HG03103 (cell line): ENCODE data around the gene LHFPL6.

Source experiments
- ATAC-seq: cut with Tn5 transposase; IDR thresholded peaks from one replicate; pipeline ENCODE4 v1.9.1; 2021; ENCODE audit warnings: low read depth; ENCODE audit not compliant: unreplicated experiment

The LHFPL6 gene

DNA sequence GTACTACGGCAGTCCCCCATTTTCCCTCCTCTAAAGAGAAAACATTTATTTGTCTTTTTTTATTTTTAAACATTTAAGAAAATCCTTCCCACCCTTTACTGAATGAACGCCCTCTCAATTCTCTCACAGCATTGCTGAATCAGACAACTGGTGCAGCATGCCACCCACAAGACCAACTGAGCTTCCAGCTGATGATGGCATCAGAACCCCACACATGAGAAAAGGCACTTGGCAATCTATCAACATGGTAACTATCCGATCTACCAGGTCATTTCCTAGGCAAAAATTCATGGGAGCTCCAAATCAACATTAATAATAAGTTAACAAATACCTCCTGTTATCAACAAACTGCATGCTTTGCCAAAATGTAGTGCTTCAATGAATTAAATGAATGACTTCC lies 43.1 kb downstream of the LHFPL6 start:
- no peak for ATAC-seq

DNA sequence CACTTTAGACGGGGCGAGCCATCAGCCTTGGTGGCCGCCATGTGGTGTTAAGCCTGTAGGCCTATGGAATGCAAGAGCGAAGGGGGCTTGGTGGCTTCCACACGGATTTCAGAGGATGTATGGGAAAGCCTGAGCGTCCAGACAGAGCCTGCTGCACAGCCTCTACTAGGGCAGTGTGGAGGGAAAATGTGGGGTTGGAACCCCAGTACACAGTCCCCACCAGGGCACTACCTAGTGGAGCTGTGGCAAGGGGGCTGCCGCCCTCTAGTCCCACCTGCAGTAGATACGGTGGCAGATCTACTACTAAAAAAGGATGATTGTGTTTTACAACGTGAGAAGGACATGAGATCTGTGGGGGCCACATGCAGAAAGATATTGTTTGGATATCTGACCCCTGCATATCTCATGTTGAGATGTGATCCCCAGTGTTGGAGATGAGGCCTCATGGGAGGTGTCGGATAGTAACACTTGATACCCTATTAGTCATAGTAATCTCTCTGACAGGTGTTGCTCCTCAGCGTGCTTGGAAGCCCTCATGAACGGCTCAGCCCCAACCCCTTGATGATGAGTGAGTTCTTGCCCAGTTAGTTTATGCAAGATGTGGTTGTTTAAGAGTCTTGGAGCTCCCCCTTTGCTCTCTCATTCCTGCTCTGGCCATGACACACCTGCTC lies 45.6 kb downstream of the LHFPL6 start:
- ATAC-seq, result no peak

DNA sequence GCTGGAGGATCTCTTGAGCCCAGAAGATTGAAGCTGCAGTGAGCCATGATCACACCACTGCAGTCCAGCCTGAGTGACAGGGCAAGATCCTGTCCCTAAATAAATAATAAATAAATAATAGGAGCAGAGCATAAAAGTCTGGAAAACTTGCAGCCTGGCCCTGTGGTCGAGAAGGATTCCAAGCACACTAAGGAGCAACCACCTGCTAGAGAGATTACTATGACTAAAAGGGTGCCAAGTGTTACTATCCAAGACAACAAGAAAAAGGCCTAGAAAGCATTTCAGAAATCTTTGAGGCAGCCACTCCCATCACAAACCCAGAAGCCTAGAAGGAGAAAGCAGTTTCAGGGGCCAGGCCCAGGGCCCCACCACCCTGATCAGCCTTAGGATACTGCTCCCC lies 46.1 kb downstream of the LHFPL6 start:
- no peak for ATAC-seq

DNA sequence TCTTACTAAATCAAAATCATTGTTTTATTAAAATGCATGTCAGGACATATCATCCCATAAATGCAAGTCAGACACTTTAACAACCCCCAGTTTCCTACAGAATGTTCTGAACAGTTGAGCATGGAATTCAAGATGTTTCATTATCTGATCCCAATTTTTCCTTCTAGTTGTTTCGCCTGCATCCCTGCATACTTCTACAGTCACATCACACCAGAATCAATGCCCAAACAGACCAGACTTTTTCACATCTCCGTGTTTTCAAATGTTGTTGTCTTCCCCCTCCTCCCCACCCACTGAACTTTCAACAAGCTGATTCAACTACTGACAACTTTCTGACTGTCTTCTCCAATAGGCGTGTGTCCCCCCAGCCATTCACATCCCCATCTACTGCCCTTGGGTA lies 48.6 kb downstream of the LHFPL6 start:
- no peak for ATAC-seq

DNA sequence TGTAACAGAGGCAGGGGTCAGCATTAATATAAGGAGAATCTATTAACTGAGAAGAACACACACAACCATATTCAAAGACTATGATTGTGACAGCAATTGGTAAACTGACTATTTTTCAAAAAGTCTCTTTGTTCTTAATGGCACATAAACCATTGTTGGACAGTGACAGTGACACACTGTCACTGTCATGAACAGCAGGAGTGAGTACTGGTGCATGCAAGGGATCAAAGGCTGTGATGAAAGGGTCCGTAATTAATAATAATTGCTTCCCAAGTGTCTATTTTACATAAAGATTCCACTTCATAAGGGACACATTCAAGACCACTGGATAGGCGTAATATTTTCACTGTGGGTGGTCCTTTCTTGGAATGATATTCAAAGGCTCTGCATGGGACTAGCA lies 50.7 kb downstream of the LHFPL6 start:
- ATAC-seq, result no peak

DNA sequence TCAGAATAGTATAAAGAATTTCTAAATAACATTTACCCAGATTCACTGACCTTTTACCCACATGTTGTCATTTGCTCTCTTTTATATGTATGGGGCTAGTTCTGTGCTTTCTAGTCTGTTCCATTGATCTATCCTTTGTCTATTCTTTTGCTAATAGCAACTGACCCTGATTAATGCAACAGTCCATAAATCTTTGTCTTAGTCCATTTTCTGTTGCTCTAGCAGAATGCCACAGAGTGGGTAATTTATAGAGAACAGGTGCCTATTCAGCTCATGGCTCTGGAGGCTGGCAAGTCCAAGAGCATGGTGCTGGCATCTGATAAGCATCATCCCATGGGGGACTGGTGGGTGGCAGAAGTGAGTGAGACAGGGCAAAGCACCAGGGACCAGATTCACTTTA lies 52.1 kb downstream of the LHFPL6 start:
- ATAC-seq, result no peak

DNA sequence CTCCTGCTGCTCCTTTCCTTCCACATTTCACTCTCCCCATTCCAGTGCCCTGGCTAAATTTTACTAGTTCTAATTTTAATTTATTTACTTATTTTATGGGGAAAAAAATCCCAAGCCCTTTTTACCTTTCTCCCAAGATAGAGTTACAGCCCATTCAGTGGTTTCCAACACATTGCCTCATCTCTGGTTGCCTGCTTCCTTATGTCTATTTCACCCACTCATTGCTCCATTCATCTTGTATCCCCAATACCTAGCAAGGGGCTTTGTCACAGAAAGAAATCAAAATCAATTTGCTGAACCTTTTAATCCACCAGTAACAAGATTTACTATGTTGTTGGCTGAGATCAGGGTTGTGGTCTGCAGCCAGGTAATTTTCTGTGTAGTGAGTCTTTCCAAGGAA lies 55.9 kb downstream of the LHFPL6 start:
- ATAC-seq, result no peak

DNA sequence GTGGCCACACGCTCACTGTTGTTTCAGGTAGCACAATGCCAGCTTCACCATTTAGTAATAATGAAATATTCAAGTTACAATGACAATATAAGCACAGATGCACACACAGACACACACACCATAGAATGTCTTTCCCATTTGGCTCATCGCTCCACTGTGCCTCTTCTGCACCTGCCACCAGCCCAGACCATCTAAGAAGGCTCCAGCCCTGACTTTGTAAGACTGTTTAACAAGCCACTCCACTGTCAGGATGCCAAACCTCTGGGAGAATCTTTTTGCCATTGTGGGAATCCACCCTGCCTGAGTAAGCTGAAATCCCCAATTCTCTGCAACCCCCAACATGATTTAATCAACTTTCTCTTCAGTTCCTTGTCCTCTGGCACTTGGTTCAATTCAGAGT lies 60.6 kb downstream of the LHFPL6 start:
- no peak for ATAC-seq

DNA sequence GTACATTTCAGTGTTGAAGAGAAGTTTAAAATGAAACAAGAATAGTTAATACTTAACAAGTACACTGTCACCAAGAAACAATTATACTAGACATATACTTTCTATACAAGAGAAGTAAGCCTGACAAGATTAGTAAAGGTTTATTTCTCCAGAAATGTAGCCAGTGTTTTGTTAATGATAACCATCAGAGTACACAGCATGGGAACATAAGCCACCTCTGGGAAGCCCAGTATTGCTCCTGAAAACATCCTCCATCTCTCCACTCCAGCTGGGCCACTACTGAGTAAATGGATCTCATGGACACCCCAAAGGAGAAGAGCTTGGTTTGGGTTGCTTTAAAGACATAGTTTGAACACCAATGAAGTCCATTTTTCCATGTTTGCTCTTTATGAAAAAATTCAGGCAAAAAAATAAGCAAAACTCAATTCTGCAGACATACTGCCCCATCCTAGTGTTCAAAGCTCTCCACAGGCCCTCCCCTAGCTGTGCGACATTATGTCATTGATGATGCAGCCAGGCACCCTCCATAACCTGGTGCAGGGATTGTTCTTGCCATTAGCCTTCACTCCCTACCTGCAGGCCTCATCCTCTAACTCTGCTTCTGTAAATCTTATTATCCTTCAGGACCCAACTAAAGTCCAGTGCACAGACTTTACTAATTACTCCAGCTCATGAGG lies 61.9 kb downstream of the LHFPL6 start:
- no peak for ATAC-seq

DNA sequence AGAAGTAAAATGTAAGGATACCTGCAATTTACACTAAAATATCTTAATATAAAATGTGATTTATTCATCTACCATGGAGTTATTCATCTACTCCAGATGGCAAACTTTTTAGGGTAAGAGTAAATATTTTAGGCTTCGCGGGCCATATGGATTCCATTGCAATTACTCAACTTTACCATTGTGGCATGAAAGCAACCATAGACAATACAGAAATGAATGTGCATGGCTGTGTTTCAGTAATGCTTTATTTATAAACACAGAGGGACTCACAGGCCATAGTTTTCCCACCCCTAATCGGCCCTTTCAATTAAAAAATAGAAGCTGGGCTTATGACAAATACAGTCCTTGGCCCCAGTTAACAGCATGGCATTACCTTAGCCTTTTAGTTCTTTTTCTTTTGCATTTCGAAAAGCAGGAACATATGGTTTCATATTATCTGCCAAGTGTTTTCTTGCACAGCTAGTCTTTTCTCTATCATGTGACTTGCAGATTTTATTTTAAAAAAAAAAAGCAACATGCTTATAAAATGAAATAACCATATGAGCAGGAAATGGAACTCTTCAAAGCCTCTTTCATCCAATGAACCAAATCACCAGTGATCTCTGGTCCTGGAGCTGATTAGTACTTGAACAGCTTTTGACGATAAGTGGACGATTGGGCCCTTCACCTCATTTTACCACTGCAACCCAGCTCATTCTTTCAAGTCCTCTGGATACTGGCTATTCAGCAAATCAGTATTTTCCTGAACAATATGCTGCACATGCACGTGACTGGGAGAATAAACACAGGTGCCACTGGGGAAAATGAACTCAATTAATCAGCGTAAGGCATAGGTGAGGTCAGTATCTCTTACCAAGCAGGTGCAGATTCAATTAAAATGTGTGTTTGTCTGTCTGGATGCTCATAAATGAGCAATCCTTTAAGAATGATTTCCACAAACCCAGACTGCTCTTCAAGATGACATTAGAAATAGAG lies 63.9 kb downstream of the LHFPL6 start:
- no peak for ATAC-seq

DNA sequence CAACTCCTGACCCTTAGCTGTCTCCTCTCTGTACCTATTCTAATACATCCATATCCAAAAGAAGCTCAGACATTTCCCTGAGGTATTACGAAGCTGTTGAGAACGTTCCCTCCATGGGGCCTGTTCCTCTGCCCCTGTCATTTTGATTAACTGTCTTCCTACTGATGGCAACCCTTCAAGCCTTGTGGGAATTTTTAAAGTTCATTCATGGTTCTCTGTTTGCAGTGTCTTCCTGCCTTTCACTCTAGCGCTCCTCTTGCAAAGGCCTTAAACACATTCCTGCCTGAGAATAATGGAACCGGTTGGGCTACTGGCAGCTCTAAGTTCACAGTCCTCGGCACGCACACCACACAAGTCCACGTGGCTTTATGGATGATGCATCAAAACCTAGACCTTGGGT lies 66.1 kb downstream of the LHFPL6 start:
- no peak for ATAC-seq

DNA sequence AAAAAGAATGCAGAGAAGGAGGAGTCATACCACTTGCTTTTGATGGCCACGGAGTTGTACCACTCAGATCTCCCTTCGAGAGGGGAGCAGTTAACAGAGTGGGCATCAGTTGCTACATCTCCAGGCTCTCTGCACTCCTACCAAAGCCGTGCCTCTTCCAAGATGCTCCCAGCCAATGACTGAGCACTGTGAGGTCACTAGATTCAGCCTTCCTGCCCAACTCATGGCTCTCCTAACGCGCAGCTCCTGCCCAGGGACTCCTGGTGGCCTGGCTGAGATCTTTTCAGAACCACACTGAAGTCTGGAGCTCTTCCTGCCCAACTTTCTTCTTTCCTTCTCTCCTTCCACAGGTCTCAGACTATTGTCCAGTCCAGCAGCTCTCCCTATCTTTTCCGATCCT lies 66.7 kb downstream of the LHFPL6 start:
- no peak for ATAC-seq

DNA sequence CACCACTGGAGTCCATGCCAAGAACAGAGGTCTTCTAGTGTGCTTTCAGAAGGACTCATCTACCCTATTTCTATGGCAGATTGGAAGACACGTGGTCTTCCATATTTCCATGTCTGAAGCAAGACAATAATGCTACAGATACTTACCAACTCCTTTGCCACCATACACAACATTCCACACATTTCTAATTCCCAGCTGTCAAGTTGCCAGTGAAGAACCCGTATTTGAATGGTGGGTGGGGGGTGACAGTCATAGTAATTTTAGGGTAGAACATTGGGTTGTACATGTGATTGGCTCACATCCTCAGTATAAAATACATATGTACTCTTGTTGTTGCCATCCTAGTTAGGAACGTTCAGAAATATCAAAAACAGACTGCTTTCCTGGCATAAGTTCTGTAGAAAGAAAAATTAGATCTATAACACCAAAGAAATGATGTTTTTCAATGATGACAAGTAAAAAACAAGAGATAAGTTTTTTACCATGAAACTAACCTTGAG lies 69.3 kb downstream of the LHFPL6 start:
- ATAC-seq, result no peak

DNA sequence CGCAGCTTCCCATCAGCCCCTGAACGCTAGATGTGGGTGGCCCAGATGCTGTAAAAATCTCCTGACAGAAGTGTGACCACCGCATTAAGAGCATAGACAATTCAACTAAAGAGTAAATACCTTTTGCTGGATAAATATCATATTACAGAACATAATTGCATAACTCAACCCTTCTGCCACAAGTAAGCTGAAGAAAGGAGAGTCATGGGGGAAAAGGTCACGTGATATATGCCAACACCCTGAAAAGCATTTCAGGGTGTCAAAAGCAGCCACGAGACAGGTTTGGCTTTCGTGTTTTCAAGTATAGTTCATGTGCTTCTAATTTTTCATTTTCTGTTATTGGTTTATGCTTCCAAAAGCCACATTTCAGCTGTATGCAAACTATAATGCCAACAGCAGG lies 71.3 kb downstream of the LHFPL6 start:
- no peak for ATAC-seq

DNA sequence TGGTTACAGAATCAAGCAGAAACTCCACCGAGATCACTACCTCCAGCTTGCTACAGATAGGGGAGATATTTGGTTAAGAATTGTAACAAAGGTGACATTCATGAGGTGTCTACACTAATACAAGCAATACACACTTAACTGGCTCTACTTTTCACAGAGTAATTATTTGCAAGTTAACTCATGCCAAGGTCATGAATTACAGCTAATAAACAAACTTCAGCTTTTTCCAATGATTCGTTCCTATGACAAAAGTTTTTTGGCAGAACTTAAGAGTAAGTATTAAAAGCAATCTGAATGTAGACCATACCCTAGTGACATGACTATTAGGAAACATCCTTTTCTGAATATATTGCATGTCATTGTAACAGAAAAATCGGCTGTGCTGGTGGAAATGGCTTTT lies 72.1 kb downstream of the LHFPL6 start:
- ATAC-seq, result no peak

DNA sequence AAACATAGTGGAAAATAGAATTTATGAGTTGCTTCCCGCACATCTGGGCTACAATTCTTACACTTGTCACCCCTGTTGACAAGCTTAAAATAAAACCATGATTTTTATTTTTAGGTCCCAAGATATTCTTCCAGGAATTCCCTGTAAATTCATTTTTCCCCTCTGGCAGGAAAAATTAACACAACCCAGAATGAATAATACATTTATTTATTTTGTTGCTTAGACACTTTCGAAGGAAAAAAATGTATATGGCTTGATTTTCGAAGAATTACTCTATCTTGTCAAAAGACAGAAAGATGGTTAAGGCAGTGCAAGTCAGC lies 74.4 kb downstream of the LHFPL6 start:
- no peak for ATAC-seq

DNA sequence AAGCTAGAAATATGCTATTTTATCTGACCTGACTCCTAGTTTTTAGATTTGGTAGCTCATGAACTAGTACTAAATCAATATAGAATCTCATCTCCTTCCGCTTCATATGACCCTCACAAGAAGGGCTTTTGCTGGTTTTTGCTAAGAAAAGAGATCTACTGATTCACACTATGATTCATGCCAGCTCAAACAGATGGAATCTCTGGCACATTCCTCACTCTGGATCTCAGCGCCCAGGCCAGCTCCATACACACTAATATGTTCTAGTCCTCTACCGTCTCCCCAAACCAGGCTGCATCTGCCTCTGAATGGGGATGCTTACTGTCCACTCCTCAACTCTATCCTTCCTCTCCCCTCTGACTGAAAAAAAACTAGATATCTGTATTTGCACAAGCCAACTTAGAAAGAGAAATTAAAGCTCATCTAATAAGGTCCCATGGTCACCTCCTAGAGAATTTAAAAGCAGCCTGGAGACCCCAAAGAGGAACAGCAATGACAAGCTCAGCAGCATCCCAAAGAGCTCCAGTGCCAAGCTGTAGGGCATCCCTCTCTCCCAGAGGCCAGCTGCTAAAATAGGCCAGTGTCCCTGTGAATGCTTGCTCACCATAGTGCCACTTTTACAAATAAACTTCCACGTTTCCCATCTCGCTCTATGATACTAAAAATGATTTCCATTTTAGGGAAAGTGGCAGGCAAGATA lies 74.9 kb downstream of the LHFPL6 start:
- ATAC-seq, result no peak

DNA sequence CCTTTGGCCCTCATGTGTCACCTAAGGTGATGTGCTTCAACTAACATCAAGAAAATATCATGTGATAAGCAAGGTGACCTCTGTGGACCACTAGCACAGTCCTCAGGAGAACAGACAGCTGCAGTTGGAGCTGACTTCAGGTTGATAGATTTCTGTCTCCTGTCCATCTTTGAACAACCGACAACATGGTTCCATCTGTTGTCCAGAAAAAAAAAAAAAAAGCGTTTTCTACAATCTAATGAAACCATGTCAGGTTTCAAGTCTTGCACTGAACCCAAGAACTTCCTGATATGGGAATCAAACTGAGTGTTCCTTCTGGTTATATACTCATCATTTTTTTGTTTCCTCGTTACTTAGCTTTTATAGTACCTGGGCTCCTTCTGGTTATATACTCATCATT lies 75.7 kb downstream of the LHFPL6 start:
- ATAC-seq, result no peak

DNA sequence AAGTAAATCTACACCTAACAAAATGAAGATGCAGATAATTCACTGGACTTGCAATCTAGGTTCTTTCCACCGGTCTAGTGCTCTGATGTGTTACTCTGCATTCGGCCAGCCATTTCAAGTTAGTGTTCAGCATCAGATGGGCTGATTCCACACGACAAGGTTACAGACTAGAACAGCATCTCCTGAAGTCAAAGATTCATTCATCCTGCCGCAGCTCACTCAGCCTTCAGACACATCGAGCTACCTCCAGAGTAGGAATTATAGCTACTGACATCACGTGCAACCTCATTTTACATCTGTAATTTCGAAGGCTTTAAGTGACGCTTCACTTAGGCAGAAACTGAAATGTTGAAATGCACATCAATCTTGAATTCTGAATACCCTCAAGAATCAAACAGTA lies 76.5 kb downstream of the LHFPL6 start:
- no peak for ATAC-seq

DNA sequence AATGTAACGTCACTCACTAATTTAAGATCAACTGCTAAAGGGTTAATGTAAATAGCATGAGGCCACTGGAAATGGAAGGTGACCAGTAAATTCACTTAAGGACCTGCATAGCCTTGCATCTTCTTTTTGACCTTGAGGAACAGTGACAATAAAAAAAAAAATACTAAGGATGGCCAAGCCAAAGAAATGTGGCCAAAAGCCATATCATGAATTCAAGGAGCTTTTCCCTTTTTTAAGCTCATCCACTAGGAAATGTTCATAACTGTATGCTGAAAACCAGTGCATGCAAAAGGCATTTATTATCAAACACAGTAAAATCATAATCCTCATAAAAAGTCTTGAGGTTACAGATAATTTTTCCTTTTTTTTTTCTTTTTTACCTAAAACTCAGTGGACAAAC lies 77.5 kb downstream of the LHFPL6 start:
- no peak for ATAC-seq

DNA sequence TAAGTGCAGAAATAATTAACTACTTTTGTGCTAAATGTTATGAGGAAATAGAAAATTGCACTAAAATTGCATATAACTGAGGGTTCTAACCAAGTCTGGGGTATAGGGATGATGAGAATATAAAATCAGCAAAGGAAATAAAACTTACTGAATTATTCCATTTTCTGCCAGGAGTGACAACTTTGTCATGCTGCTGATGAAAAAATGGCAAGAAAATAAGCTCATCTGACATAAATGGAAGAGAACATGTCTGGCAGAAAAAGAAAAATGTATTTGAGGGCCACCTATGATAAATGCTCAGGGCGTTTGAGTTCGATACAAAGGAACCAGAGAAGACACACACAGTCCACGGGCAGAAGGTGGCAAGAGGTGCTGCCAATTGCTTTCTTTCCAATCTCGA lies 78.2 kb downstream of the LHFPL6 start:
- no peak for ATAC-seq
